Lower lobe of right lung (tissue), 2 donors: ENCODE data around the gene GPN2. TPM values are rescaled to one million over a fixed set of nuclear protein-coding genes. Genes with fewer than 3 reads are reported as not detected.
"Not testable (repeated sequence)": the region's sequence is repeated elsewhere in the genome, so short reads cannot be mapped to it uniquely, and the experiment has no call there.

Experiments used
- ATAC-seq, 2 donors: fragments of 200-7000 bp; cut with Tn5 transposase; one replicate each; pipeline ENCODE4 v1.9.1; 2020 to 2022; ENCODE audit warnings: mild to moderate bottlenecking in 2 of 2, moderate library complexity in 2 of 2
- DNase-seq: peaks from one replicate; pipeline ENCODE4 v3.0.0-alpha.2; 2020
- H3K27ac ChIP-seq: fragments of 200-600 bp; one replicate; pipeline ENCODE4 v1.8.0; 2022
- H3K27me3 ChIP-seq: fragments of 200-600 bp; one replicate; pipeline ENCODE4 v1.8.0; 2022; ENCODE audit warnings: low read depth
- H3K36me3 ChIP-seq: fragments of 200-600 bp; one replicate; pipeline ENCODE4 v1.8.0; 2022; ENCODE audit warnings: mild to moderate bottlenecking
- H3K4me1 ChIP-seq: fragments of 200-600 bp; one replicate; pipeline ENCODE4 v1.8.0; 2022
- H3K4me3 ChIP-seq: fragments of 200-600 bp; one replicate; pipeline ENCODE4 v1.8.0; 2022; ENCODE audit warnings: mild to moderate bottlenecking
- H3K9me3 ChIP-seq: fragments of 200-600 bp; one replicate; pipeline ENCODE4 v1.8.0; 2022
- CTCF ChIP-seq: fragments of 200-600 bp; IDR thresholded peaks from one replicate; pipeline ENCODE4 v1.8.0; 2022; ENCODE audit warnings: antibody characterized with exemption, mild to moderate bottlenecking
- intact Hi-C: fragments of 100-400 bp; cut with DNase I; formaldehyde crosslinking; loops from one replicate; pipeline ENCODE4 v1.11.0; 2022
- total RNA-seq: library from RNA; stranded (reverse); fragmentation: NEBNext Ultra II Directional; extraction: Animal tissue kit (Norgen Biotek cat#: 25700); gene quantifications from one replicate; pipeline ENCODE4 v1.2.1, GENCODE V29; 2021
- donor health status: DM: no; HTN: yes; CAD: no; lungs with severe emphysema.

Gene GPN2
- total RNA-seq, 1 donor from 2014 or later, result 25.9 TPM

DNA sequence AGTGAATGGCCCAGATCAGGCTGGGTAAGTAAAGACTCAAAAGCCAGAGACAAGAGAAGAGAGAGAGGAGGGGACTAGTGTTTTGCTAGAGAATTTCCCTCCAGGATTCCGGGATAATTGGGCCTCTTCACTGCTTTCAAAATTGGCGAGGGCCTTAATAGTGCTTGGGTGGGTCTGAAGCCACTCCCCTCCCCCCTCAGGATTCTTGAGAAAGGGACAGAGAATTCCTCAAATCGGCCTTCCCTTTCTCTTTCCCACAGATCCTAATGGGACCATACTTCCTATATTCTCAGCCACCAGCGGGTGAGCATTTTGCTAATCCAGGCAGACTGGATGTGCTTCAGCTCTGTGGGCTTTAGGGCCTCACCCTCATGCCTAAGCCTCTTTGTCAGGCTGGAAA, 15.2 kb downstream of the GPN2 start:
- H3K4me3 ChIP-seq, result no peak overlapping the region
- H3K27ac ChIP-seq, result no peak overlapping the region
- H3K27me3 ChIP-seq, result no peaks in the 10 kb centered on the region
- ATAC-seq (no peak), DNase-seq (no peak)
- peaks cover 30% of the 10 kb centered on the region for H3K36me3 ChIP-seq
- no peak for TF ChIP-seq CTCF
- intact Hi-C loops, result no loop called here
- no peaks in the 10 kb centered on the region for H3K9me3 ChIP-seq
- peaks cover 3% of the 10 kb centered on the region for H3K4me1 ChIP-seq

- H3K4me3 ChIP-seq, H3K27me3 ChIP-seq, H3K4me1 ChIP-seq, DNase-seq, H3K9me3 ChIP-seq, ATAC-seq, H3K27ac ChIP-seq, intact Hi-C loops: not testable (repeated sequence)
- peaks cover 12% of the 10 kb centered on the region for H3K36me3 ChIP-seq
Observed at GRCh38 chr1:26873097-26873496, 17.0 kb downstream of the GPN2 start.

DNA sequence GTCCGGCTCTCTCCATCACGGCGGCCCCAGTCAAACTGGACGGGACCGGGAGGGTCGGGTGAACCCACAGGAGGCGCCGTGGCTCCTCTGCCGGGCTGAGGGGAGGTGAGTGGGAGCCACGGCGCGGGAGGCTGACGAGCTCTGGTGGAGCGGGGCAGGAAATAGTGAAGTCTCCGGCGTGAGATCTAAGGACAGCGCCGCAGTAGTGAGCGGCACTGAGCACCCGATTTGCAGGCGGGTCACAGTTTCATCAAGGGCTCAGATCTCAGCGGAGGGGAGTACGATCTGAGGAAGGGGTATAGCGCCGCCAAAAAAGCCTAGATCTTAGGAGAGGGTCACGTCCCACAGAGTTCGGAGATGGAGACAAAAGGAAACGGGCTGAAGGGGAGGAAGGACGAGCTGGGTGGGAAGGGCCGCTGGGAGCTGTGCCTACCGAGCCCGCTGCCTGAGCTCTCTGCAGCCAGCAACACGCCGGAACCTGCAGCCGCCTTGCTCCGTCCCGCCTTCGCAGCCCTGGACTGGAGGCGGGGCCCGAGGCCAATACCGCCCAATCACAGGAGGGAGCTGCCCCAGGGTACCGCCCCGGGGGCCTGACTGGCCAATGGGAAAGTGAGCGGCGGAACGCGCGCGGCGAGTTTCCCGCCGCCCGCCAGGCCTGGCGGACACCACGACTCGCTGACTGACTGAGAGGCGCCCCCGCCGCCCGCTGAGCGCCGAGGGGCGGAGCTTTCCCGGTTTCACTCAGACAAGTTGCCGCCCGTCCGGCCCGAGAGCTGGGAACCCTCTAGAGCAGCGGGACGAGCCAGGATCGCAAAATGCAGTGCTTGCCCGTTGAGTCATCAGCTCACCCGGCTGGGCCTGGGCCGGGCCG, 25.2 kb downstream of the GPN2 start:
- intact Hi-C loops, result no loop called here

GRCh38 chr1:26863685-26864077, 26.4 kb downstream of the GPN2 start:
- no peak for DNase-seq
- ATAC-seq, result no peak
- H3K36me3 ChIP-seq, result no peaks in the 10 kb centered on the region
- intact Hi-C loops, result no loop called here
- peaks cover 27% of the 10 kb centered on the region for H3K4me1 ChIP-seq
- no peaks in the 10 kb centered on the region for H3K9me3 ChIP-seq
- H3K27me3 ChIP-seq, result no peaks in the 10 kb centered on the region
- H3K4me3 ChIP-seq, result peak overlapping the region; percentile 79
- TF ChIP-seq CTCF, result no peak
- H3K27ac ChIP-seq, result peak overlapping the region; percentile 99

More for the DNA sequence above, 25.2 kb downstream of the GPN2 start:
- ATAC-seq (peak; percentile 95 to 96), DNase-seq (peak; percentile 97)
- H3K9me3 ChIP-seq, result no peaks in the 10 kb centered on the region
- peak overlapping the region; percentile 79 for H3K4me3 ChIP-seq
- peaks cover 27% of the 10 kb centered on the region for H3K4me1 ChIP-seq
- TF ChIP-seq CTCF, result no peak
- peak overlapping the region; percentile 99 for H3K27ac ChIP-seq
- H3K36me3 ChIP-seq, result no peaks in the 10 kb centered on the region
- H3K27me3 ChIP-seq, result no peaks in the 10 kb centered on the region

- no peaks in the 10 kb centered on the region for H3K36me3 ChIP-seq
- DNase-seq (peak; percentile 85), ATAC-seq (peak; percentile 72 to 80)
- H3K27ac ChIP-seq, result peak within 1 kb of the TSS; percentile 99
- peaks cover 27% of the 10 kb centered on the region for H3K4me1 ChIP-seq
- H3K4me3 ChIP-seq, result peak within 1 kb of the TSS; percentile 79
- no peaks in the 10 kb centered on the region for H3K9me3 ChIP-seq
- H3K27me3 ChIP-seq, result no peaks in the 10 kb centered on the region
- peak; percentile 39 for TF ChIP-seq CTCF
- intact Hi-C loops, result no loop called here
Observed at GRCh38 chr1:26862781-26863684, 27.1 kb downstream of the GPN2 start, which contains the start of gene SFN. SFN (plus strand) TSS chr1:26863149; CDS start chr1:26863213, 64 bp downstream.
